Measurements from ENCODE around the gene BIN1.

The BIN1 gene

GRCh38 chr2:127054996-127055785 lies 51.8 kb downstream of the BIN1 start:
- DNase-seq: no peak

GRCh38 chr2:127054604-127054930 lies 52.4 kb downstream of the BIN1 start:
- DNase-seq: no peak

- DNase-seq: no peak
Observed at GRCh38 chr2:127053731-127054603, 53.0 kb downstream of the BIN1 start.

GRCh38 chr2:127052771-127053691 lies 53.9 kb downstream of the BIN1 start:
- DNase-seq: no peak

GRCh38 chr2:127052057-127052770 lies 54.7 kb downstream of the BIN1 start:
- no peak for DNase-seq

GRCh38 chr2:127051116-127052056 lies 55.6 kb downstream of the BIN1 start:
- no peak for DNase-seq

DNA sequence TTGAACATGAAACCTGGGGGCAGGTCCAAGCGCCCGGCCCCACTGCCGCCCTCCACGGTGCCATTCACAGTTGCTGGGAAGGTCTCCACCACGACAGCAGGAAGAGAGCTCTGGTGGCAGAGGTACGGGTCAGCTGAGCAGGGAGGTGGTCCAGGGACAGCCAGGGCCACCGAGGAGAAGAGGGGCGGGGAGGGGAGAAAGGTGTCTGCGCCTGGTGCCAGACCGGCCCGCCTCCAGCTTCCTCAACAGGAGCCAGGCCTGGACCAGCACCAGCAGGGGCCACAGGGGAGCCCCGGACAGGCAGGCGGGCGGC lies 56.2 kb downstream of the BIN1 start:
- no peak for DNase-seq

DNA sequence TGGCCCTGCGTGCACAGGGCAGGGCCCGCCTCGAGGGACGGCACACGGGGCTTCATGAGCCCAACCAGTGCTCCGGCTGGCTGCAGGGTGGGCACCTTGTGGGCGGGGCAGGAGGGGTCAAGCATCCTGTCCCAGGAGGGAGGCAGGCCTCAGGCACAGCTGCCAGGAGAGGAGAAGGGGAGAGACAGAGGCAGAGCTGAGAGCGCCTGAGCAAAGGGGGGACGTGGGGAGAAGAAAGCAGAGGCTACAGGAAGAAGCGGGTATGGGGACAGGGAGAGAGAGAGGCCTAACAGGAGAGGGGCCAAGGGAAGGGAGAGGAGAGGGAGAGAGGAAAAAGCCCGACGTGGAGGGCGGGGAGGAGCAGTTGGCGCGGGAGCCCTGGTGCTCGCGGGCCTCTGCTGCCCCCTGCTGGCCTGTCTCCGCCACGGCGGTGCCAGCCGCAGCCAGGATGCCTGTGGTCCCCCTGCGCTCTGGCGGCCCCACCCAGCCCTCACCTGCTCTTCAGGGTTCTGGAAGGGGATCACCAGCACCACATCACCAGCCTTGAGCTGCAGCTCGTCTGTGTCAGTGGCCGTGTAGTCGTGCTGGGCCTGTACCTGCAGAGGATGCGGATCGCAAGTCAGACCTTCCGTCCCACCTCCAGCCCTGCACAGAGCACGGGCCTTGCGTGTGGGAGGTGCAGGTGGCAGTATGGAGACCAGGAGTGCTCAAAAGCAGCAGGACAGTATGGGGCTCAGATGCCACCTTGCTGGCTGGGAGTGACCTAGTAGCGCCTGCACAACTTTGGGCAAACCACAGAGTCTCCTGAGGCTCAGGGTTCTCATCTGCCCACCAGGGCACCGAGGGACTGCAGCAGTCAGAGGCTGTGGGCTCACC lies 56.8 kb downstream of the BIN1 start:
- no peak for DNase-seq

DNA sequence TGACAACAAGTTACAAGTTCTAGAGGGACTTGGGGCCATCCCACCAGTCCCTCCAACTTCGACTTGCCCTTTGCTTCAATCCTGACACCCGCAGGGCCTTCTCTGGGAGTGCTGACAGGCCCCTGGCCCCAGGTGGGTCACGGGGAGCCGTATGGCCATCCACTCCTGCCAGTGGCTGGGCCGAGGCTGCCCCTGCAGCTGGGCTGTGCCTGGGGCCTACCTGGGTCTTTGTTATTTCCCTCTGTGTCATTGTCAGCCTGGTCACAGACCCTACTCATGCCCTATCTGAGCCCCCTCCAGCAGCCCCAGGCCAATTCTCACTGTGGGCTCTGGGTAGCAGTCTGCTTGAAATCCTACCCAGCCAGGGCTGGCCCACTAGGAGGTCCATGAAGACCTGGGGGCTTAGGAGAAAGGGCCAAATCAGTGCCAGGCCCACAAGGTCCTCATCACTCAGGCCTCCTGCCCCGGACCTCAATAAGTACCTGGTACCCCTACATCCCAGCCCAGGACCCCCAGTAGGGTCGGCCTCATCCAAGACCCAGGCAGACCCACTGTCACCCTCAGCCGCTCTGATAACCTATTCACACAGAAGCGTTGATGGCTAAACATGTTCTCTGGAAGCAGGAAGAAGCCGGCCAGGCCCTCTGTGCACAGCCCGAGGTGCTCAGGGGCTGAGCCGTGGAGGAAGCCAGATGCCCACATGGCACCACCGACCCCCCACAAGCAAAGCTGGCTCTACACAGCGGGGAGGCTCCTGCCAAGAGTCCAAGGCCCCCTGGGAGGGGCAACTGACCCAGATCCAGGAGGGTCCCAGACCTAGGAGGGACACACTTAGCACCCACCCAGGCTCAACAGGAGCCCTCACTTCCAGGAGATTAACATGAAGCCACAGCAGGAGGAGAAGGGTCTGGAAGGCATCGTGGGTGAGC lies 57.7 kb downstream of the BIN1 start:
- DNase-seq: no peak

DNA sequence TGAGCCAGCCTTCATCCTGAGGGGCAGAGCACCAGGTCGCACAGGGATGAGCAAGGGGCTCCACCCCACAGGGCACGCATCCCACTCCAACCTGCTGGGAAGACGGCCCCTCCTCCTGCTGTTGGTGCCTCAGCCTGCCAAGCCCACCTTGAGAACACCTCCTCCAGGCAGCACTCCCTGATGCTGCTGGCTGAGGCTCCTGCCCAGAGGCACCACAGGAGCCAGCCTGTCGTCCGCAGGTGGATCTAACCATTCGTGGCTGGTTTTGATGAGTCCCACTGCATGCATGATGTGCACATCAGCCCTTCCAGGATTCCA lies 58.4 kb downstream of the BIN1 start:
- no peak for DNase-seq

DNA sequence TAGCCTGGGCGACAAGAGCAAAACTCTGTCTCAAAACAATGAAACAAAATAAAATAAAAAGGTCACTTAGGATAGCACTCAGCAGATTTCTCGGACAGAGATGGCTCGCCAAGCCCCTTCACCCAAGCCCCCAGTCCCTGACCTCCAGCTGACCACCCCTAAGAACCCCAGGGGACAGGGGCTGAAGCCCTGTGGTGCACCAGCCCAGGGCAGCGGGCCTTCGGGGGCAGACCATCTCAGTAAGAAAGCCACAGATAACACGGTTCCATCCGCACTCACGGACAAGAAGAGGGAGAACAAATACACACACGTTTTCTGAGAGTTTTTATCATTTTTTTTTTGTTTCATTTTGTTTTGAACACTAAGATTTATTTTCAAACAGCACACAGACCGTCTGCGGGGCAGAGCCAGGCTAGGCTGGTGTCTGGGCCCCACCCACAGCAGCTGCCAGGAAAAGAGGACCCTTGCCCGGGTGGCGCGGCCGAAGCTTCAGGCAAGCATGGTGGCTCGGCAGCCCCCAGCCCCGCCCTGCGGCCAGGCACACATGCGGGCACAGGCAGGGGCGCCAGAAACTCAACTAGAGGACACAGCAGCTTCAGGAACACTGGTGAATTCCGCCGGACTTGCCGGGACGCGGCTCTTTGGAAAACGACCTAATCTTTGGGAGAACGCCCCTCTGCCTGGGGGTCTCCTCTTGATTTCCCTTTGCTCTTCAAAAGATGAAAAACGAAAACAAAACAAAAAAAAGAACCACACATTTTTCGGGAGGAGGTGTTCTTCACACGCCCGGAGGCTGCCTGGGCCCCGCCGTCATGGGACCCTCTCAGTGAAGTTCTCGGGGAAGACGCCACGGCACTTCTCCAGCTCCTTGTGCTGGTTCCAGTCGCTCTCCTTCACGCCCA lies 59.0 kb downstream of the BIN1 start:
- no peak for DNase-seq

DNA sequence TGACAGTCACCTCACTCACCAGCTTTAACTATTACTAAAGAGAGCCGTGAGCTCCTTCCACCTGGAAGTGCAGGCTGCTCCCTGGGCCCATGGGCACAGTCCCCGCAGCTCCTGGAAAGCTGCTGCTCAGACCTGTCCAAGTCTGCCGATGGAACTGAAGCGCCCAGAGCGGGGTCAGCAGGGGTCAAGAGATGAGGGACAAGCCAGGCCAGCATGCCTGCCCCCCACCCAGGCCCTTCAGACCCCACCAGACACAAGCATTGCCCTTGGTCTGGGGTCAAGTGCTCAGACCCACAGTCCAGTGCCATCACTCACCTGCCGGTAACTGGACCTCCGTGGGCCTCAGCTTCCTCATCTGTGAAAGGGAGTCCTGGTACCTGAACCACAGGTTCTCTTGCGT lies 59.9 kb downstream of the BIN1 start:
- no peak for DNase-seq

DNA sequence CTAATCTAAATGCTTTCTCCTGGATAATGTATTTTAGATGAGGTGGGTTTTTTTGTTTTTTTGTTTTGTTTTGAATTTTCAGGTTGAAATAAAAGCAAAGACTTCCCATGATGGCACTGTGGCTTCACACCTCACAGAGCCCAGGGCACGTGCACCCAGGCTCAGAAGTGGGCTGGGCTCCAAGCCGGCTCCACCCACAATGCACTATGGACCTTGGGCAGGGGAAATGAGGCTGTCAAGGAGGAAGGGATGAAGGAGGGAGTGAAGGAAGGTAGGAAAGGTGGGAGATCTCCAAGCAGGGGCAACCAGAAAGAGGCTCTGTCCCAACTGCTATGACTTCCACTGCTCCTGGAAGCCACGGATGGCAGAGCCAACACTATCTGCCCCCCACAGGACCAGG lies 60.4 kb downstream of the BIN1 start:
- no peak for DNase-seq

GRCh38 chr2:127045792-127046501 lies 61.0 kb downstream of the BIN1 start:
- no peak for DNase-seq

DNA sequence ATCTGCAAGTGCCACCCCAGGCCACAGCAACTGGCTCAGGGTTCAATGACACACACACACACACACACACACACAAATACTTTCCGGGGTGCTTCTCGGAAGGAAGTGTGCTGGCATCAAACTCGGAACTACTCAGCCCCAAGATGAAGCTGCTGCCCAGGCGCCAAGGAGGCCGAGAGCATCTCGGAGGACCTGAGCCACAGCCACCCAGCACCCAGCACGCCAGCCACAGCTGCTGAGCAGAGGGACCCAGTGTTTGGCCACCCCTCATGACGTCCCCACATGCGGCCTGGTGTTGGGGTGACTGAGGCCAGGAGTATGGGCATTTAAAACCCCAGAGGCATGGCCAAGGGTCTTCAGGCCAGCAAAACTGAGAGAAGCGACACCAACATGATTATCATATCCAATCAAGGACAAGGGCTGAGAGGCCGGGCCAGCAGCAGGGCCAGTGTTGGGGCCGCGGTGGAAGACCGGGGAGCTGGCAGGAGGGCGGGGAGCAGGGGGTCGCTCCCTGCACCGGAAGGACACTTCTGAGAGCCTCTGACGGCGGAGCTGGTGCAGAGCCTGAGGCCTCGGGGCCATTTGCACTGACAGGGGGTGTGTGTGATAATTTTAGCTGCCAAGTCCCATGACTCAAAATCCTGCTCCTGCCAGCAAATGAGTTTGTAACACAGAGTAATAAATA lies 61.8 kb downstream of the BIN1 start:
- no peak for DNase-seq

DNA sequence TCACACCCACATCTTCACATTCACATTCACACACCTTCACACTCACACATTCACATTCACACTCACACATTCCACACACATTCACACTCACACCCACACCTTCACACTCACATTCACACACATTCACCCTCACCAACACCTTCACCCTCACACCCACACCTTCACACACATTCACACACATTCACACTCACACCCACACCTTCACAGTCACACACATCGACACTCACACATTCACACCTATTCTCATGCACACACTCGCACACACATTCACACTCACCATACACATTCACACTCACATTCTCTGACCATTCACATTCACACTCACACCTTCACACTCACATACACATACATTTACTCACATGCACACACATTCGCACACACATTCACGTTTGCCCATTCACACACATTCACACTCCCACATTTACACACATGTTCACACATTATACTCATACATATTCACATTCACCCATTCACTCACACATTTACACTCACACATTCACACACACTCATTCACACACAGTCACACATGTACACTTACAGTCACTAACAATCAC lies 62.7 kb downstream of the BIN1 start:
- no peak for DNase-seq
